ENCODE measurements around the gene ODAD3. TPM values are rescaled to one million over a fixed set of nuclear protein-coding genes. Genes with fewer than 3 reads are reported as not detected.

Gene ODAD3
- total RNA-seq, 1 experiment from 2014 or later, result 1.9 TPM

DNA sequence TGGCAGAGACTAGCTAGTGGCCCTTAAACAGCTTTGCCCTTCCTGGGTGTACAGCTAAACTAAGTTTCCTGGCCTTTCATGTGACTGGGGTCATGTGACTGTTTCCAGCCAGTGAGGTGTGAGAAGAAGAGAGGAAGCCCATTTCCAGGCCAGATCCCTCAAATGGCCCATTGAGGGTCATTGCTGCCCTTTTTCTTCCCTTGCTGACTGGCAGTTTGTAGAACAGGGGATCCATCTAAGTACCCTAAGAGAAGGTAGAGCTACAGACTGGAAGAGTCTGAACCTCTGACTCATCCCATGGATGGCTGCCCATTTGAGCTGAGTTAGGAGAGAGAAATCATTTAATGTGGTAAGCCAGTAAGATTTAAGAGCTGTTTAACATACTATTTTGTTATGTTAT lies 57.7 kb downstream of the ODAD3 start:
- Histone ChIP-seq H3K27ac (ENCODE audit: low read length) (peak overlapping the region; percentile 44), H3K4me3 (ENCODE audit: low read depth in 2 of 2, low read length in 2 of 2) (no peak overlapping the region), H3K4me1 (ENCODE audit: control insufficient read depth, insufficient read depth, low read length) (peaks cover 35% of the 10 kb centered on the region), H3K36me3 (ENCODE audit: control insufficient read depth, insufficient read depth, low read length) (no peaks in the 10 kb centered on the region), H3K27me3 (ENCODE audit: control insufficient read depth, insufficient read depth, low read length) (no peaks in the 10 kb centered on the region), H3K9me3 (ENCODE audit: control insufficient read depth, insufficient read depth, low read depth, low read length) (no peaks in the 10 kb centered on the region)
- POLR2A ChIA-PET, result no interaction called here
- ATAC-seq, result no peak
- BruUV-seq (replicated peaks), result no TSS peak
- TF ChIP-seq, protein P1, sequence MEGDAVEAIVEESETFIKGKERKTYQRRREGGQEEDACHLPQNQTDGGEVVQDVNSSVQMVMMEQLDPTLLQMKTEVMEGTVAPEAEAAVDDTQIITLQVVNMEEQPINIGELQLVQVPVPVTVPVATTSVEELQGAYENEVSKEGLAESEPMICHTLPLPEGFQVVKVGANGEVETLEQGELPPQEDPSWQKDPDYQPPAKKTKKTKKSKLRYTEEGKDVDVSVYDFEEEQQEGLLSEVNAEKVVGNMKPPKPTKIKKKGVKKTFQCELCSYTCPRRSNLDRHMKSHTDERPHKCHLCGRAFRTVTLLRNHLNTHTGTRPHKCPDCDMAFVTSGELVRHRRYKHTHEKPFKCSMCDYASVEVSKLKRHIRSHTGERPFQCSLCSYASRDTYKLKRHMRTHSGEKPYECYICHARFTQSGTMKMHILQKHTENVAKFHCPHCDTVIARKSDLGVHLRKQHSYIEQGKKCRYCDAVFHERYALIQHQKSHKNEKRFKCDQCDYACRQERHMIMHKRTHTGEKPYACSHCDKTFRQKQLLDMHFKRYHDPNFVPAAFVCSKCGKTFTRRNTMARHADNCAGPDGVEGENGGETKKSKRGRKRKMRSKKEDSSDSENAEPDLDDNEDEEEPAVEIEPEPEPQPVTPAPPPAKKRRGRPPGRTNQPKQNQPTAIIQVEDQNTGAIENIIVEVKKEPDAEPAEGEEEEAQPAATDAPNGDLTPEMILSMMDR (IDR thresholded peaks at IDR 0.05), result no peak
- in situ Hi-C loops (cut with HindIII; ENCODE audit: low pct_unique_long_range_greater_than_20kb, low sequenced_read_pairs) (no loop called here), intact Hi-C loops (cut with micrococcal nuclease; ENCODE audit: unreplicated experiment) (no loop called here)
- no peak for DNase-seq (ENCODE audit: low read depth, low spot score)
- CTCF ChIA-PET, result interaction anchor here (0.6 to 1.2 kb wide), 5 partner anchors 70 to 232 kb away, joined by 3 to 13 read pairs (median 5); no protein-coding TSS in a partner anchor

DNA sequence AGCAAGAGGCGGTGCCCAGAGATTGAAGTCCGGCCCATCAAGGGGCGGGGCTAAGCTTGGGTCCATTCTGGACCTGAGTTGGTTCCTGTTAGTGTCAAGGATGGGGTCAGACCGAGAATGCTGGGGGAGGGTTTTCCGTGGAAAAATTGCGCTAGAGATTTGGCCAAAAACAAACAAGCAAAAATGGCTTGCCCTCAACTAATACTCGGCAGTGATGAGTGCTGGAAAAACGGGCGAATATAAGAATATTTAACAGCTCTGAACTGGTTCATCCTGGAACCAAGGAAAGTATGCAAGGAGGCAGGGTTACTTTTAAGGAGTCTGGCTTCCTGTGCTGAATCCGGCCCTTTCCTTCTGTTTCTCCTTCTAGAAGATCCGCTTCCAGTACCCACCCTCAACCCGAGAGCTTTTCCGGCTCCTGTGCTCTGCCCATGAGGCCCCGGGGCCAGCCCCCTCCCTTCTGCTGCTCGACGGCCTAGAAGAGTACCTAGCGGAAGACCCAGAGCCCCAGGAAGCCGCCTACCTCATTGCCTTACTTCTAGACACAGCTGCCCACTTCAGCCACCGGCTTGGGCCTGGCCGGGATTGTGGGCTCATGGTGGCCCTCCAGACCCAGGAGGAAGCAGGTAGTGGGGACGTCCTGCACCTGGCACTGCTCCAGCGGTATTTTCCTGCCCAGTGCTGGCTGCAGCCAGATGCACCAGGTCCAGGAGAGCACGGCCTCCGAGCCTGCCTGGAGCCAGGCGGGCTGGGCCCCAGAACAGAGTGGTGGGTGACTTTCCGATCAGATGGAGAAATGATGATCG lies 59.6 kb downstream of the ODAD3 start:
- DNase-seq (ENCODE audit: low read depth, low spot score), result no peak
- no peaks in the 10 kb centered on the region for H3K27me3 ChIP-seq (ENCODE audit: control insufficient read depth, insufficient read depth, low read length)
- TF ChIP-seq TCF7L2 (IDR thresholded peaks at IDR 0.05; ENCODE audit: low read depth, low read length) (no peak), POLR2AphosphoS5 (IDR thresholded peaks at IDR 0.05; ENCODE audit: low read depth, low read length) (no peak), SIN3A (IDR thresholded peaks at IDR 0.05; ENCODE audit: borderline replicate concordance, insufficient read depth, low read depth, low read length) (no peak)
- TF ChIP-seq, protein P1 (IDR thresholded peaks at IDR 0.05), result no peak
- TF ChIP-seq, protein P2, sequence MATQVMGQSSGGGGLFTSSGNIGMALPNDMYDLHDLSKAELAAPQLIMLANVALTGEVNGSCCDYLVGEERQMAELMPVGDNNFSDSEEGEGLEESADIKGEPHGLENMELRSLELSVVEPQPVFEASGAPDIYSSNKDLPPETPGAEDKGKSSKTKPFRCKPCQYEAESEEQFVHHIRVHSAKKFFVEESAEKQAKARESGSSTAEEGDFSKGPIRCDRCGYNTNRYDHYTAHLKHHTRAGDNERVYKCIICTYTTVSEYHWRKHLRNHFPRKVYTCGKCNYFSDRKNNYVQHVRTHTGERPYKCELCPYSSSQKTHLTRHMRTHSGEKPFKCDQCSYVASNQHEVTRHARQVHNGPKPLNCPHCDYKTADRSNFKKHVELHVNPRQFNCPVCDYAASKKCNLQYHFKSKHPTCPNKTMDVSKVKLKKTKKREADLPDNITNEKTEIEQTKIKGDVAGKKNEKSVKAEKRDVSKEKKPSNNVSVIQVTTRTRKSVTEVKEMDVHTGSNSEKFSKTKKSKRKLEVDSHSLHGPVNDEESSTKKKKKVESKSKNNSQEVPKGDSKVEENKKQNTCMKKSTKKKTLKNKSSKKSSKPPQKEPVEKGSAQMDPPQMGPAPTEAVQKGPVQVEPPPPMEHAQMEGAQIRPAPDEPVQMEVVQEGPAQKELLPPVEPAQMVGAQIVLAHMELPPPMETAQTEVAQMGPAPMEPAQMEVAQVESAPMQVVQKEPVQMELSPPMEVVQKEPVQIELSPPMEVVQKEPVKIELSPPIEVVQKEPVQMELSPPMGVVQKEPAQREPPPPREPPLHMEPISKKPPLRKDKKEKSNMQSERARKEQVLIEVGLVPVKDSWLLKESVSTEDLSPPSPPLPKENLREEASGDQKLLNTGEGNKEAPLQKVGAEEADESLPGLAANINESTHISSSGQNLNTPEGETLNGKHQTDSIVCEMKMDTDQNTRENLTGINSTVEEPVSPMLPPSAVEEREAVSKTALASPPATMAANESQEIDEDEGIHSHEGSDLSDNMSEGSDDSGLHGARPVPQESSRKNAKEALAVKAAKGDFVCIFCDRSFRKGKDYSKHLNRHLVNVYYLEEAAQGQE (IDR thresholded peaks at IDR 0.05; ENCODE audit: insufficient read depth in 1 of 2, low read depth in 2 of 2, low read length in 1 of 2), result no peak
- POLR2A ChIA-PET, result interaction anchor here (1.4 kb wide), 1 partner anchor 30 kb away, joined by 8 read pairs; no protein-coding TSS in a partner anchor
- H3K4me1 ChIP-seq (ENCODE audit: control insufficient read depth, insufficient read depth, low read length), result peaks cover 33% of the 10 kb centered on the region
- BruUV-seq (replicated peaks), result TSS peak; percentile 96
- no peaks in the 10 kb centered on the region for H3K9me3 ChIP-seq (ENCODE audit: control insufficient read depth, insufficient read depth, low read depth, low read length)
- H3K4me3 ChIP-seq (ENCODE audit: low read depth in 2 of 2, low read length in 2 of 2), result peak overlapping the region; percentile 62 to 73
- in situ Hi-C loops (cut with HindIII; ENCODE audit: low pct_unique_long_range_greater_than_20kb, low sequenced_read_pairs), result no loop called here
- intact Hi-C loops (cut with micrococcal nuclease; ENCODE audit: unreplicated experiment), result no loop called here
- peak overlapping the region; percentile 83 for H3K27ac ChIP-seq (ENCODE audit: low read length)
- CTCF ChIA-PET, result interaction anchor here (0.6 to 1.8 kb wide), 4 partner anchors 13 to 107 kb away, joined by 4 to 5 read pairs (median 5); no protein-coding TSS in a partner anchor
- ATAC-seq, result peak; percentile 31
- H3K36me3 ChIP-seq (ENCODE audit: control insufficient read depth, insufficient read depth, low read length), result no peaks in the 10 kb centered on the region
